IMR-90 (cell line): ENCODE data around the gene NATD1. TPM values are rescaled to one million over a fixed set of nuclear protein-coding genes. Genes with fewer than 3 reads are reported as not detected.

Experiments
- ATAC-seq: fragments of 200-7000 bp; cut with Tn5 transposase; 2 replicates; pipeline ENCODE4 v1.9.1; 2020; ENCODE audit warnings: low read depth, mild to moderate bottlenecking, moderate library complexity
- BruUV-seq: library from RNA; stranded (reverse); fragments of 400-500 nt; replicated peaks from 2 replicates; lab custom pipeline; 2021; lab: Mats Ljungman, UMichigan
- CTCF ChIA-PET: fragments of 300-600 bp; formaldehyde crosslinking; extraction: SDS; loops from one replicate; lab custom pipeline; 2021; ENCODE audit warnings: antibody characterized with exemption; lab: Yijun Ruan, JAX
- POLR2A ChIA-PET: fragments of 300-600 bp; sonication (Branson Sonifier 250); formaldehyde crosslinking; loops from one replicate; lab custom pipeline; 2022; ENCODE audit warnings: antibody characterized with exemption; ENCODE audit not compliant: unreplicated experiment; lab: Charles Lee
- DNase-seq: peaks from one replicate; pipeline ENCODE4 v3.0.0; 2013
- H2AFZ ChIP-seq: replicated peaks from 2 replicates; pipeline ENCODE3; 2013; ENCODE audit warnings: low read length, mild to moderate bottlenecking; ENCODE audit not compliant: poor library complexity
- H2AK5ac ChIP-seq: 2 replicates; pipeline ENCODE4 v1.6.1; 2013; ENCODE audit warnings: low read depth, low read length, inconsistent platforms
- H2AK9ac ChIP-seq: replicated peaks from 2 replicates; pipeline ENCODE3; 2013; ENCODE audit warnings: mild to moderate bottlenecking, low read depth, low read length, moderate library complexity; ENCODE audit not compliant: poor library complexity
- H2BK120ac ChIP-seq: 2 replicates; pipeline ENCODE4 v1.6.1; 2013; ENCODE audit warnings: low read depth, low read length, inconsistent platforms
- H2BK15ac ChIP-seq: 3 replicates; pipeline ENCODE4 v1.6.1; 2013; ENCODE audit warnings: low read depth, low read length, inconsistent platforms
- H2BK20ac ChIP-seq: 2 replicates; pipeline ENCODE4 v1.6.1; 2013; ENCODE audit warnings: low read depth, mild to moderate bottlenecking, inconsistent platforms, low read length, moderate library complexity
- H2BK5ac ChIP-seq: 2 replicates; pipeline ENCODE4 v1.6.1; 2013; ENCODE audit warnings: mild to moderate bottlenecking, low read depth, low read length, inconsistent platforms; ENCODE audit not compliant: poor library complexity, severe bottlenecking
- H3K14ac ChIP-seq: replicated peaks from 2 replicates; pipeline ENCODE4 v1.6.1; 2013; ENCODE audit warnings: low read depth, low read length, inconsistent platforms
- H3K18ac ChIP-seq: 2 replicates; pipeline ENCODE4 v1.6.1; 2013; ENCODE audit warnings: low read depth, low read length, control low read depth
- H3K23ac ChIP-seq: 2 replicates; pipeline ENCODE4 v1.6.1; 2013; ENCODE audit warnings: low read depth, low read length, inconsistent platforms
- H3K27ac ChIP-seq: 2 replicates; pipeline ENCODE4 v1.5.1; 2013; ENCODE audit warnings: mild to moderate bottlenecking, control low read depth, low read length; ENCODE audit not compliant: insufficient read depth
- H3K27me3 ChIP-seq: 2 replicates; pipeline ENCODE4 v1.6.1; 2013; ENCODE audit warnings: low read length; ENCODE audit not compliant: control insufficient read depth, insufficient read depth
- H3K36me3 ChIP-seq: 2 replicates; pipeline ENCODE4 v1.6.1; 2013; ENCODE audit warnings: low read length, mixed read lengths; ENCODE audit not compliant: control insufficient read depth, insufficient read depth
- H3K4ac ChIP-seq: 2 replicates; pipeline ENCODE4 v1.6.1; 2013; ENCODE audit warnings: low read depth, low read length, inconsistent platforms
- H3K4me1 ChIP-seq: 2 replicates; pipeline ENCODE4 v1.6.1; 2013; ENCODE audit warnings: low read length, mixed read lengths; ENCODE audit not compliant: control insufficient read depth, insufficient read depth
- H3K4me2 ChIP-seq: 2 replicates; pipeline ENCODE4 v1.6.1; 2013; ENCODE audit warnings: low read depth, mild to moderate bottlenecking, control low read depth, low read length, moderate library complexity
- H3K4me3 ChIP-seq: 2 replicates; pipeline ENCODE4 v1.5.1; 2013; ENCODE audit warnings: low read depth, mild to moderate bottlenecking, control low read depth, low read length, moderate library complexity; ENCODE audit not compliant: insufficient read depth
- H3K56ac ChIP-seq: 2 replicates; pipeline ENCODE4 v1.6.1; 2013; ENCODE audit warnings: low read length, inconsistent platforms; ENCODE audit not compliant: insufficient read depth; ENCODE audit errors: extremely low read depth
- H3K79me1 ChIP-seq, 2 experiments: 2 replicates each; pipeline ENCODE4 v1.6.1; 2013; ENCODE audit warnings: low read length in 2 of 2, inconsistent platforms in 1 of 2, low read depth in 1 of 2
- H3K9ac ChIP-seq: 2 replicates; pipeline ENCODE4 v1.6.1; 2013; ENCODE audit warnings: low read depth, low read length, control low read depth
- H3K9me1 ChIP-seq: 2 replicates; pipeline ENCODE4 v1.6.1; 2013; ENCODE audit warnings: low read length, inconsistent platforms; ENCODE audit not compliant: insufficient read depth
- H3K9me3 ChIP-seq: 2 replicates; pipeline ENCODE4 v1.6.1; 2013; ENCODE audit warnings: low read length; ENCODE audit not compliant: control insufficient read depth, insufficient read depth
- H4K20me1 ChIP-seq: 2 replicates; pipeline ENCODE4 v1.6.1; 2013; ENCODE audit warnings: low read length, inconsistent platforms; ENCODE audit not compliant: insufficient read depth
- H4K5ac ChIP-seq: 2 replicates; pipeline ENCODE4 v1.6.1; 2013; ENCODE audit warnings: mild to moderate bottlenecking, low read depth, low read length, control low read depth
- H4K8ac ChIP-seq, 2 experiments: 2 replicates each; pipeline ENCODE4 v1.6.1; 2013; ENCODE audit warnings: low read depth in 2 of 2, low read length in 2 of 2, control low read depth in 1 of 2, inconsistent platforms in 1 of 2
- H4K91ac ChIP-seq: 2 replicates; pipeline ENCODE4 v1.6.1; 2013; ENCODE audit warnings: low read depth, low read length, inconsistent platforms; ENCODE audit not compliant: insufficient read depth
- CEBPB ChIP-seq: IDR thresholded peaks from 2 replicates; pipeline ENCODE4 v1.6.1; 2012; ENCODE audit warnings: low read depth, low read length, improper control_type of control experiment
- USF2 ChIP-seq: fragments of 150-350 bp; IDR thresholded peaks from 2 replicates; pipeline ENCODE4 v1.6.1; 2017; ENCODE audit warnings: mild to moderate bottlenecking, antibody characterized with exemption, low read length, low read depth
- WGBS, 2 experiments: methylation state at CpG; one replicate each; pipeline versions ENCODE4 v1.1.5 to v1.1.7; 2013; ENCODE audit warnings: missing lambda C conversion rate in 2 of 2; ENCODE audit not compliant: insufficient read length in 1 of 2; ENCODE audit errors: extremely low coverage in 2 of 2; 5-methylcytosine and 5-hydroxymethylcytosine counted together
- dilution Hi-C: fragments of 300-500 bp; cut with HindIII; formaldehyde crosslinking; loops from one replicate; pipeline ENCODE4 v1.14.3; 2018; ENCODE audit warnings: low sequenced_read_pairs; ENCODE audit not compliant: unreplicated experiment
- in situ Hi-C: fragments of 300-500 bp; cut with MboI; formaldehyde crosslinking; loops from 3 replicates; pipeline ENCODE4 v1.14.3; 2019; ENCODE audit warnings: low sequenced_read_pairs, inconsistent platforms, mixed read lengths
- intact Hi-C: fragments of 100-400 bp; cut with micrococcal nuclease; formaldehyde crosslinking; loops from 2 replicates; pipeline ENCODE4 v1.10.0; 2022
- polyA plus RNA-seq, 3 experiments: library from polyadenylated mRNA; depleted of rRNA; stranded (reverse); fragments of >200 nt; gene quantifications; 2 replicates each; pipeline ENCODE4 v1.2.3, GENCODE V29; 2012; ENCODE audit warnings: low replicate concordance in 1 of 3
- total RNA-seq: library from RNA; depleted of rRNA; stranded (reverse); fragments of >200 nt; gene quantifications from 2 replicates; pipeline ENCODE4 v1.2.3, GENCODE V29; 2012

NATD1 gene
- total and polyA plus RNA-seq, 2 of the 4 experiments (the other 2 are of a cell fraction), result 0.90 to 4.3 TPM

- dilution Hi-C loops (no loop called here), in situ Hi-C loops (no loop called here)
- POLR2A ChIA-PET, result no interaction called here
These were observed 59.0 kb downstream of the NATD1 start for GRCh38 chr17:21194226-21194625.

More at GRCh38 chr17:21194226-21194625, 59.0 kb downstream of the NATD1 start:
- Histone ChIP-seq H3K4me3 (no peak overlapping the region), H4K91ac (no peak overlapping the region), H2BK15ac (no peak overlapping the region), H3K23ac (no peak overlapping the region), H3K18ac (no peak overlapping the region), H3K4me2 (peak overlapping the region; percentile 3; the same call in 1 of the 2 replicates), H3K9me3 (no peaks in the 10 kb centered on the region), H2BK5ac (no peak overlapping the region), H2AK9ac (no peak overlapping the region), H3K27ac (no peak overlapping the region), H3K27me3 (no peaks in the 10 kb centered on the region), H3K9me1 (peaks cover 14% of the 10 kb centered on the region), H3K14ac (peak overlapping the region; percentile 4; the same call in 1 of the 2 replicates), H3K4me1 (peaks cover 9% of the 10 kb centered on the region; the same call in 1 of the 2 replicates), H4K8ac (no peak overlapping the region), H3K4ac (no peak overlapping the region), H4K20me1 (peaks cover 31% of the 10 kb centered on the region), H2BK120ac (no peak overlapping the region), H3K79me1 (peaks cover 10 to 53% of the 10 kb centered on the region in 2 experiments; a peak in 3 of 4 replicates), H3K9ac (no peak overlapping the region), H4K5ac (no peak overlapping the region), H2BK20ac (no peak overlapping the region), H2AK5ac (no peak overlapping the region), H3K56ac (no peak overlapping the region), H3K36me3 (peaks cover 25% of the 10 kb centered on the region), H2AFZ (no peak overlapping the region)
- BruUV-seq, result no TSS peak
- no peak for TF ChIP-seq CEBPB
- TF ChIP-seq USF2, result no peak
- WGBS, 2 experiments, result no CpG with 5 or more reads among the region's 8 CpGs
- ATAC-seq (no peak), DNase-seq (no peak)
- intact Hi-C loops, result no loop called here
- CTCF ChIA-PET, result interaction anchor here (0.7 to 0.9 kb wide), 3 partner anchors 9 to 317 kb away, joined by 3 to 4 read pairs (median 3); no protein-coding TSS in a partner anchor
